Kidney epithelial cell (primary cell): Measurements from ENCODE around the gene PASK. TPM values are rescaled to one million over a fixed set of nuclear protein-coding genes. Genes with fewer than 3 reads are reported as not detected.

ENCODE experiments used
- DNase-seq: peaks from one replicate; pipeline ENCODE4 v3.0.0-alpha.2; 2010; ENCODE audit warnings: low read depth
- H3K27me3 ChIP-seq: 2 replicates; pipeline ENCODE4 v1.6.0; 2011; ENCODE audit warnings: low read length; ENCODE audit not compliant: control insufficient read depth, insufficient read depth
- H3K36me3 ChIP-seq: 2 replicates; pipeline ENCODE4 v1.5.1; 2011; ENCODE audit warnings: low read length; ENCODE audit not compliant: control insufficient read depth, insufficient read depth
- H3K4me3 ChIP-seq: 2 replicates; pipeline ENCODE4 v1.5.1; 2011; ENCODE audit warnings: low read depth, mild to moderate bottlenecking, control low read depth, low read length
- CTCF ChIP-seq: IDR thresholded peaks from 2 replicates; pipeline ENCODE4 v1.5.1; 2011; ENCODE audit warnings: mild to moderate bottlenecking, moderate library complexity, low read length, control low read depth, inconsistent platforms; ENCODE audit not compliant: insufficient read depth, poor library complexity, severe bottlenecking
- total RNA-seq: library from RNA; depleted of rRNA; stranded (reverse); fragments of >200 nt; gene quantifications from 2 replicates; pipeline ENCODE4 v1.2.3, GENCODE V29; 2015

PASK gene
- total RNA-seq, 1 donor from 2014 or later, result 8.3 TPM

- Histone ChIP-seq H3K4me3 (no peak overlapping the region), H3K36me3 (no peaks in the 10 kb centered on the region), H3K27me3 (no peaks in the 10 kb centered on the region)
- DNase-seq, result no peak
- no peak for TF ChIP-seq CTCF
These were observed 8.0 kb downstream of the PASK start for GRCh38 chr2:241141214-241141770.

GRCh38 chr2:241140445-241140840 is 8.8 kb downstream of the PASK start:
- no peaks in the 10 kb centered on the region for H3K36me3 ChIP-seq
- no peaks in the 10 kb centered on the region for H3K27me3 ChIP-seq
- TF ChIP-seq CTCF, result no peak

GRCh38 chr2:241139531-241140444 is 9.5 kb downstream of the PASK start:
- no peak for DNase-seq
- H3K36me3 ChIP-seq, result no peaks in the 10 kb centered on the region
- TF ChIP-seq CTCF, result no peak
- no peaks in the 10 kb centered on the region for H3K27me3 ChIP-seq
- H3K4me3 ChIP-seq, result no peak overlapping the region

More at GRCh38 chr2:241140445-241140840, 8.8 kb downstream of the PASK start:
- no peak overlapping the region for H3K4me3 ChIP-seq
- no peak for DNase-seq

GRCh38 chr2:241138471-241138870 is 10.8 kb downstream of the PASK start:
- no peak for TF ChIP-seq CTCF
- Histone ChIP-seq H3K4me3 (no peak overlapping the region), H3K36me3 (no peaks in the 10 kb centered on the region), H3K27me3 (no peaks in the 10 kb centered on the region)
- DNase-seq, result no peak

GRCh38 chr2:241137276-241138190 is 11.7 kb downstream of the PASK start:
- H3K36me3 ChIP-seq, result no peaks in the 10 kb centered on the region
- TF ChIP-seq CTCF, result no peak
- H3K4me3 ChIP-seq, result no peak overlapping the region
- no peaks in the 10 kb centered on the region for H3K27me3 ChIP-seq
- no peak for DNase-seq
